HG03064 (cell line): Measurements from ENCODE around the gene SYK.

ENCODE experiments used
- ATAC-seq: cut with Tn5 transposase; IDR thresholded peaks from one replicate; pipeline ENCODE4 v1.9.1; 2021; ENCODE audit warnings: low read depth; ENCODE audit not compliant: unreplicated experiment

SYK gene

GRCh38 chr9:90844326-90844725 is 42.7 kb downstream of the SYK start:
- no peak for ATAC-seq

DNA sequence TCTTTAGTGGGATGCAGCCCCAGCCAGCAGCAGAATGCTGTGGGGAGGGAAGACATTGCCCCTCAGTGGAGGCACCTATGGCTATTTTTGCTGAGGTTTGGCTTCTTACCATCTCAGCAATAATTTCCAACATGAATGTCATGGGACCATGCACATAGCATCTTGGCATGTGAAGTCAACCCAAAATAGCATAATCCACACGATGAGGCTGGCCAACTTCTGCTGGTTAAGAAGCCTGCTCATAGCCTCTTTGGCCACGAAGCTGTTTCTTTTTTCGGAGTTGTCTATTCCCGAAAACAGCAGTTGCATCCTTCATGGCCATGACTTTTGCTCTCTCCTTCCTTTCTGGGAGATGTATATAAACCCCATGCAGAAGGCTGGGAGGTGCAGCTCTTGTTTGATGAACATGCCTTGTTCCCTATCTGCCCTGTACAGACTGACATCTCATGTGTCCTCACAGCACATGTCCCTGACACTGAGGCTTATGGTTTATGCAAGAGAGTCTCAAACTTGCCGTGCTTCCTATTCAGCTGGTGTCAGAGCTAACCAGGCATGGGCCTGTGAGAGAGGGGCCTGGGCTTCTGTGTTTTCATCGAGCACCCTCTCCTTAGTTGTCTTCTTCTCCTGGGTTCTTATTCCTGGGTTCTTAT is 45.3 kb downstream of the SYK start:
- no peak for ATAC-seq

DNA sequence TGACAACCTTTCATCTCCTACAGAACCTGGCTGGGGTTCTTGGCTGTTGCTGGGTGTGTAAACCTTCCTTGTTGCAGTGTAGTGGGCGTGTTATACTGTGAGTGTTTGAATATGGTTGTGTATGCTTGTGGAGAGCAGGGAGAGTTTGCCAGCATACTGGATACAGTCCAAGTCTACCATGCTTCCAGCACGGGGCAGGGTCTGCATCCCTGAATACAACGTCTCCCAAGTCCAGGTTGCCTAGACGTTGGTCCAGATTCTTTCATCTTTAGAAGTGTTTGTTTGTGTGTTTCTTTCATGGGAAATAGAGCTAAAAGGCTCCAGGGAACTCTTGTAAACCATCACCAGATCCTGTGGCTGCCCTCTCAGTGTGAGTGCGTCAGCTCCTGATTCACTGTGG is 46.4 kb downstream of the SYK start:
- no peak for ATAC-seq

- ATAC-seq, result no peak
Measured at GRCh38 chr9:90848866-90849265, 47.2 kb downstream of the SYK start.

GRCh38 chr9:90851444-90851843 is 49.8 kb downstream of the SYK start:
- ATAC-seq, result no peak

DNA sequence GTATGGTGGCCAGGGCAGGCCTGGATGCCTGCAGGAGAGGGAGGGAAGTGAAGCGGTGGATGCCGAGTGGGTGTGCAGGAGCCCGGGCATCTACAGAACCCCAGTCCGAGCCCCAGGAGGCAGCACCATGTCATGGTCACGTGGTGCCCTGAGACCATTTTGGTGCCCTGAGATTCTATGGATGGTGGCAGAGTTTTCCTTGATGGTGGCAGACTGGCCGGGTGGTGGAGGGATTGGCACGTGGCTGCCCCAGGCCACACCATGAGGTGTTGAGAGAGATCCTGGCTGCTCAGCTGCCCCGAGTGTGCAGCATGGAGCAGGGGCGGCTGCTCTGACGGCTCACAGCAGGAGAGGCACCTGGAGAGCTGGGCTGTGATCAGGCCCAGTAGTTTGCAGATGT is 52.3 kb downstream of the SYK start:
- ATAC-seq, result no peak

DNA sequence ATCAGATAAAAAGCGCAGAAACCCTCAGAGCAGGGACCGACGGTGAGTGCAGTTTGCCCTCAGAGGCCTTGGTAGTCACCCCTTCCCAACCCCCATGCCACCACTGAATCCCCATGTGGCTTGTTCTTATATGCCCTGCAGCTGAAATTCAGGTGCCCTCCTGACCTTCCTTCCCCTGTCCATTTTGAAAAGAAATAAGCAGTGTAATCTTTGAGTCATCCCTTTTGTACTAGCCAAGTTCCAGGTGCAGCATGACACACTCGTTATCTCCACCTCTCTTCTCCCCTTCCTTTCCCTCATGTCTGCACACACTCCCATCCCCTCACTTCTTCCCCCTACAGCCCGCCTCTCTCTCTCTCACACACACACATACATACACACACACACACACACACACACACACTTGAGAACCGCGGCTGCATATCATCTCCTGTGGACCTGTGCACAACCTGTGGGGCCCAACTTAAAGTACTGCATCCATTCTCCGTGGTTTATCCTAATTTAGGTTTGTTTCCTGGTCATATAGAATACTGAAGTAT is 53.1 kb downstream of the SYK start:
- no peak for ATAC-seq

DNA sequence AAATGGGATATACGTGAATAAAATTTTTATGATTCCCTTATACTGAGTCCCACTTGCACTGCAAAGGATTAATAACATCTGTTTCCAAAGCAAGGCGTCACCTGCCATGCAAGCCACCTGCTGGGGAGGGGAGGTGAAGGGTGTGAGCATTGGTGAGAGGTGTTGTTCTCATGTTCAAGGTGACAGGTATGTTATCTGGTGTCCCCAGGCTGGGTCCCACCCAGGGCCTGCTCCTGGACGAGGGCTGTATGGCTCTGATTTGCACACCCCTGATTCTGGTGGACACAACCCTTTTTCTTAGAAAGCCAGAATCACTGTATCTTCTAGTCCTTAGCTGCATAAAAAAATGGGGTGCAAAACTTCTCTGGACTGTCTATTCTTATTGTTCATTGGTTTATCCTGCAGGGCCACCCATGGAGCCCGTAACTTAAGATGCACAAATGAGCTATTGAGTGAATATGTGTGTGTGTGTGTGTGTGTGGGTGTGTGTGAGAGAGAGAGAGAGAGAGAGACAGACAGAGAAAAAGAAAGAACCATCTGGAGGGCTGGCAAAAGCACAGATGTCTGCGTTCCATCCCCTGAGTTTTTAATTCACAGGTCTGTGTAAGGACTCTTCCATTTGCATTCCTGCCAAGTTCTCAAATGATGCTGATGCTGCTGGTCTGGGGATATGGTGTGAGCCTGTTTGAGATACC is 53.7 kb downstream of the SYK start:
- no peak for ATAC-seq

DNA sequence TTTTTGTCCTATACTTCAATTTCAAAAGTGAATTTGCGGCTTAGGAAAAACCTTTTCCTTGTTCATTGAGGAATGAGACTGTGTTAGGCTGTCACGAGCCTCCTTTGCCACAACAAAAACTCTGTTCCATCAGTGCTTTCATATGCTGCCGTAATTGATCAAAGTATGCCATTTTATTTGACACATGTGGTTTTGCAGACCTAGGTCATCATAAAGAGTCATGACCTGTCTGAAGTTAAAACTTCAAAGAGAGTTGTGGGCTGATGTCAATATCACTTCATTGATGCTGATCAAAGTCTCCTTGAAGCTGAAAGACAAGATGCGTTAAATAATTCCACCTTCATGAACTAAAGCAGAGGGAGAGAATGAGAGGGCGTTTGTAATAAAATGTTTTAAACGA is 55.5 kb downstream of the SYK start:
- ATAC-seq, result no peak

DNA sequence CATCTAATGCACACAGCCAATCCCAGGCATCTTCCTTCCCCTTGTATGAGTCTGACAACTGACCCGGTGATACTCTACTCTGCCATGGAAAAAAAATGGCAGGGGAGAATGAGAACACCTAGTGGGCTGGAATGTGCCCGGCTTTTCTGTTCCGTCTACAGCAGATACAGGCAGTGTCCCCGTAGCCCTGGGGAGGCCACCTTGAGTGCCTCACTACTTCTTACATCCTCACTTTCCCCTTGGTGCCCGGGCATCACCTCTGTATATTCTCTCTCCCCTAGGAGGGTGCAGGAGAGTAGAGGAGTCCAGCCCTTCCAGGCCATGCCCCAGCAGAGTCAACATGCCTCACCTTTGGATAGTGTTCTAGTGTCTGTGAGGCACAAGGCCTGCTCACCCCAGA is 56.2 kb downstream of the SYK start:
- no peak for ATAC-seq

DNA sequence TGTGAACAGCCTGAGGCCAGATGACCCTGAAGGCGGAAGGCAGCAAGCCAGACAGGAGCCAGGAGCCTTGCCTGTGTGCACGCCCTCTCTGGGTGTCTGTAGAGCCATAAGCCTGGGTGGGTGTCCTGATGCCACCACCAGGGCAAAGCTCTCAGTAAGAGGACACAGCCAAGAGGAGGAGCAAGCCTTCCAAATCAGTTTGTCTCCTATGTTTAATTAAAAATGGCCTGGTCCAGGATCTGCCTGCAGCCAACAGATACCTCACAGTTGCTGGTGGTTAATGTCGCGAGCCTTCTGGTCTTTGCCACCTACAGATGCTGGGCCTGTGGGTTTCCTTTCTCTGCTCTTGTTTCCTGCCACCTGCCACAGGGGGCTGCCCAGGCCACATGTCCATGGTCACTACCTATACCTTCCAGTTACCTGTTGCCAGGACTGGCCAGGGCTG is 56.9 kb downstream of the SYK start:
- no peak for ATAC-seq

DNA sequence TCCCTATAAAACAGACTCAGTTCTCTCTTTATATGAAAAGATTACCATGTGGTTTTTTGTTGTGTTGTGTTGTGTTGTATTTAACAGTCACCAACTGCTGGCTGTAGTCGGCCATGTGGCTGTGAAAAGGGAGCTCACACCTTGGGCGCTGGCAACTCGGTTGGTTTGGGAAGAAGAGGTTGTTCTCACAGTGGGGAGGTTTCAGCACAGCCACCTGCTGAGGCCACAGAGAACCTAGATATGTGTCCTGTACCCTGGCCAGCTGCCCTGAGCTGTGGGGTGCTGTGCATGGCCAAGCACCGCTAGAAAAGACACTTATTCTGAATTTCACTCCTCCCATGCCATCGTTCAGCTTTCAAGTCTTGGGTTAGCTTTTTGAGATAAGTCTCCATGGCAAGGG is 58.8 kb downstream of the SYK start:
- ATAC-seq, result no peak

- no peak for ATAC-seq
Measured at GRCh38 chr9:90860826-90861225, 59.2 kb downstream of the SYK start.

- no peak for ATAC-seq
Measured at GRCh38 chr9:90861380-90861779, 59.8 kb downstream of the SYK start.

DNA sequence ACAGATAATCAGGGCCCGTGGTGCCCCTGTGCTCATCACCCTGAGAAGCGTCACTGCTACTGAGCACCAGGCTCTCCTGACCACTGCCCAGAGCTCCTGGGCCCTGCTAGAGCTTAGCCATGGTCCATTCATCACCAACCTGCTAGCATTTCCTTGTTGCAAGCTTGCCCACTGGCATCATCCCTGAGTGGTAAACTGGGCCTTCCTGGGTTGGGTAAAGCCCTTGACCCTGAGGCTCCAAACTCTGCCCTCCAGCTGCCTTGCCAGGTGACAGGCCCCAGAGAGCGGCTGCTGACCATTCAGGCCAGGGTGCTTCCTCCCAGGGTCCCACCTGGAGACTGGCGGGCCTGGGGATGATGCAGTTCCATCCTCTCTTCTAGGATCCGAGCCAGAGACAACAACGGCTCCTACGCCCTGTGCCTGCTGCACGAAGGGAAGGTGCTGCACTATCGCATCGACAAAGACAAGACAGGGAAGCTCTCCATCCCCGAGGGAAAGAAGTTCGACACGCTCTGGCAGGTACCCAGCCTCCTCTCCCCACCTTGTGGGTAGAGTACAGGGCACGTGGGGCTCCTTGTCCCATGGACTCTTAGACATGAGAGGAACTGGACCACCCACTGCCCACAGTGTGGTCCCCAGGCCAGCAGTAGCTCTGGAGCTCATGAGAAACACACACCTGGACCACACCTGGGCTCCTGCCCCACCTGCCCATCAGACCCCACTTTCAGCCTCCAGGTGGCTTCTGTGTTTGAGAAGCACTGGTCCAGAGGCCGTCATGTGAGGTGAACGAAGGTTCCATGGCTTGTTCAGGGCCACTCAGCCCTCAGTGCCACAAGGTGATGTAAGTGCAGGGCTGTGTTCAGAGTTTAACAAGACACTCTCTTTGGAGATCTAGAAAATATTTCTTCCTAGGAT is 60.5 kb downstream of the SYK start:
- ATAC-seq, result no peak

DNA sequence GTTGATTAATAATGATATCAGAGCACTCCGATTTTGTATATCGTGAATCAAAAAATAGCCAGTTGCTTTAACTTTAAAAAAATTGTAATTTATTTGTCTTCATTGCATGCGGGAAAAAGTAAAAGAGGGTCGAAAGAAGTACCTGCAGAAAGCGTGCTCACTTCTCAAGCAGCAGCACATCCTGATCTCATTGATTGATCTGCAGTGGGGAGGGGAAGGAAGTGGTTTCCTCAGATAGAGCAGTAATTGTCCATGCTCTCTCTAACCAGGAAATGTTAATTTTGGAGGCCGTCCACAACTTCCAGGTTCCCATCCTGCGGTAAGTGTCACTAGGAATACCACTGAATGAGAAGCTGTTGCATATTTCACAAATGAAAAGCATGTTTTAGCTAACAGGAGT is 63.2 kb downstream of the SYK start:
- no peak for ATAC-seq

DNA sequence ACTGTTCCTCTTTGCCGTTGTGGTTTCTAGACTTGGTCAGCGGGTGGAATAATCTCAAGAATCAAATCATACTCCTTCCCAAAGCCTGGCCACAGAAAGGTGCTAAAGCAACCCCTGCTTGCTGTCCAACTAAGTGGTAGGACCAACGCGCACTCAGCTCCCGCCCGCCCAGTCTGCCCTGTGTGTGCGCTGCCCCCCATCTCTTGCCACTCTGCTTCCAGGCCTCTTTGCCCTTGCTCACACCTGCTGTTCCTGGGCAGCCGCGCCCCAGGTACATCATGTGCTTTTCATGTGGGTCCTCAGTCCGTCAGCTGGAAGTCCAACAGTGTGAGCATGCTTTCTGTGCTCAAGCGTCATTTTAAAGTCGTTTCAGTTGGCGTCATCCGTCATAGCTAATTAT is 65.5 kb downstream of the SYK start:
- ATAC-seq, result no peak

DNA sequence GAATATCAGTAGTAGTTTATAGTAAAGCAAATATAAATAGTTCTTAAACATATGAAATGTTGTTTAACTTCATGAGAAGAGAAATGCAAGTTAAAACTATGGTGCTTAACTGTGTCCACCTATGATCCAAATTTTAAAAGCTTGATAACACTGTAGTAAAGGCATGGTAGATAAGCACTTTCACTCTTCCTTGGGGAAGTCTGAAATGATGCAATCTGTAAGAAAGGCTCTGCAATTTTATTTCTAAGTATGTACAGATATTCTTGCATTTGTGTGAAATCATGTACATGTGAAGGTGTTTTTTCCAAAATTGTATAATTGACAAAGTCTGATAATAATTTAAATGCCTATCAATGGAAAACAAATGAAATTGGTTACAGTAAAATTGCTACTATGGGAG is 66.9 kb downstream of the SYK start:
- ATAC-seq, result no peak

GRCh38 chr9:90869361-90869760 is 67.7 kb downstream of the SYK start:
- no peak for ATAC-seq

DNA sequence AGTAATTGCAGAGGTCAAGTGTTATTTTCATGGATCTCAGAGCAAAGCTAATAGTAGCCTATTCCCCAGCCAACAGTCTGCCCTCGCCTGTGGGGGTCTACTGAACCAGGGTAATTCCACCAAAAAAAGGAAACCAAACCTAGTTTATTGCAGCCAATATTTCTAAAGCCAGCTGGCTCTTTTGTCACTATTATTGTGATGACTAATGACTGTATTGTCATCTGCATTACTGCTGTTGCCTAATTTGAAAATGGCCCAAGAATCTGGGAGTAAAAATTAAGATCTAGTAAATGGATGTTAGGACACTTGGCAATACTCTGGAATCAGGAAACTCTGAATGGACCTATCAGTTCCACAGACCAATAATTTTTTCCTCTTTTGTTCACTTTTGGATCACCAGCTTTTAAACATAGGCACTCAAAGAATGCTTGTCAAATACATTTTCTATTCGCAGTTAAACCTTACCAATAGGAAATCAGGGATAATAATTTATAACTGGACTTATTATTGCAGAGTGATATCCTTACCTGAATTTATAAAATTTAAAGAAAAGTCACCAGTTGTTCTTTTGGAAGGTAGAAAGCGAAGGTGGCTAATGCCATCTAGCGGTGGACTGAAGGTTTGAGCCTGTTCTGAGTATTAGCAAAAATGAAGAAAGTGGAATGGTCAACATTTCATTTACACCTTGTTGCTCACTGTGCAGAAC is 69.2 kb downstream of the SYK start:
- no peak for ATAC-seq
